HG03521 (cell line): ENCODE results near the gene SLC30A5.
"Not testable (repeated sequence)": the region's sequence is repeated elsewhere in the genome, so short reads cannot be mapped to it uniquely, and the experiment has no call there.

ENCODE experiments used
- ATAC-seq: cut with Tn5 transposase; IDR thresholded peaks from one replicate; pipeline ENCODE4 v1.9.1; 2021; ENCODE audit warnings: mild to moderate bottlenecking, moderate library complexity; ENCODE audit not compliant: unreplicated experiment

The SLC30A5 gene

DNA sequence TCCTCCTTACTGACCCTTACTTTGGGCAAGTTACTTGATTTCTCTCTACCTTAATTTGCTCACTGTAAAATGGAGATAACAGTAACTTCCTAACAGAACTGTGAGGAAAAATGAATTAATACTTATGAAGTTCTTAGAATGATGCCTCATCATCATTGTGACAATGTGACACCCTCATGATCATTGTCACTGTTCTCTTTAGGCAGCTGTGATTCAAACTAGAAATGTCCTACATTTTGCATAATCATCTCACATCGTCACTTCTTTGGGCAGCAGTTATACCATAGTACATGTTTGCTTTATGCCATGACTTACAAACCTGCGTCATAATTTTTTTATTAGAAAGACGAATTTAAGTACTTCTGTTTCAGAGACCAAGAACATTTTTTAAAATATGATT lies 9.7 kb downstream of the SLC30A5 start:
- no peak for ATAC-seq

DNA sequence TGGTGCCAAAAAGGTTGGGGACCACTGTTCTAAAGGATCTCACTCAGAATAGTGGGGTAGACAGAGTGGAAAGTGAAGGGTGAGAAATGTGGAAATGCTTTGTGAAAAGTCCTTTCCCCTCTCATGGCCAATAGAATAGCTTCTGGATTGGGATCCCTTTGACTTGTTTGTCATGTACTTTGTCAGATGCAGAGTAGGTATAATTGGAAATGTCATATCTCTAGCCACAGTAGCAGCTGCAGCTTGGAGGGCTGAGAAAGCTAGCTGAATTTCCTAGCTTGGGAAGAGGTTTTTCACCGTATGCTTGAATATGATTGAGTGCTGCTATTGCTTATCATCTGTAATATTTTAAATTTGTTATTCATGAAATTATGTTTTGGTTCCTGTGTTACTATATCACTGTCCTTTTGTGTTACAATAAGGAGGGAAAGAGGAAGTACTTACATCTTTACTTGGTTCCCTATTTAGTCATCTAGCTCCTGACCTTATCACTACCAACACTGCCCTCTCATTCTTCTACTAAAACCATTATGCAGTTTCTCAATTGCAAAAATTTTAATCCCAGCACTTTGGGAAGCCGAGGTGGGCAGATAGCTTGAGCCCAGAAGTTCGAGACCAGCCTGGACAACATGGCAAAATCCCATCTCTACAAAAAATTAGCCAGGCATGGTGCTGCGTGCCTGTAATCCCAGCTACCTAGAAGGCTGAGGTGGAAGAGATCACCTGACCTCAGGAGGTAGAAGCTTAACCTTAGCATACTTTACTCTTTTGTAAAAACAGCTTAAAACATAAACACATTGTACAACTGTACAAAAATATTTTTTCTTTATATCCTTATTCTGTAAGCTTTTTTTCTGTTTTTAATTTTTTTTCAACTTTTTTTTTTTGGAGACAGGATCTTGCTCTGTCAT lies 12.4 kb downstream of the SLC30A5 start:
- peak; percentile 64 for ATAC-seq

DNA sequence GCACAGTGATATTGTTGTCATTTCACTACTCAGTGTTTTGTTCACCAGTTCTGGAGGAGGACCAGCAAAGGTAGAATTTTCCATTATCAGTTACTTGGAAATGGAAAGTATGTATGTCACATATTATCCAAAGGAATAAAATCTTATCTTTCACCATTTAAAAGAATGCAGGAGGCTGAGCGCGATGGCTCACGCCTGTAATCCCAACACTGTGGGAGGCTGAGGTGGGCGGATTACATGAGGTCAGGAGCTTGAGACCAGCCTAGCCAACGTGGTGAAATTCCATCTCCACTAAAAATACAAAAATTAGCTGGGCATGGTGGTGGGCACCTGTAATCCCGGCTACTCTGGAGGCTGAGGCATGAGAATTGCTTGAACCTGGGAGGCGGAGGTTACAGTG lies 14.6 kb downstream of the SLC30A5 start:
- not testable (repeated sequence) for ATAC-seq

DNA sequence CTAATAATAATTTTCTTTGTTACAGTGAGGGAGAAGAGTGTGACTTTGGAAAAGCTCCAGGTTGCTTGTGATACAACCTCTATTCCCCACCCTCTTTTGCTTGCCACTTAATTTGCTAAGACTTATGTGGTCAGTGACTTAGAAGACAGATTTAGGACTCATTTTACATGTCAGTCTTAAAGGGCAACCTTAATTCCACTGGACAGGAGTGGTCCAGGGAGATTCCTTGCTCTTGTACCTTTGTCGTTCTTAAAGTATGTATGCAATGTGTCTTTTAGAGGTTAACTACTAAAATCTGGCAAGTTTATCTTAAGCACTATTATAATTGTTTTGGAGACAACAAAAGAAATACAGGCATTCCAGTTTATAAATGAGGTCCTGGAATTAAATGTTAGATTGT lies 20.0 kb downstream of the SLC30A5 start:
- ATAC-seq: no peak

DNA sequence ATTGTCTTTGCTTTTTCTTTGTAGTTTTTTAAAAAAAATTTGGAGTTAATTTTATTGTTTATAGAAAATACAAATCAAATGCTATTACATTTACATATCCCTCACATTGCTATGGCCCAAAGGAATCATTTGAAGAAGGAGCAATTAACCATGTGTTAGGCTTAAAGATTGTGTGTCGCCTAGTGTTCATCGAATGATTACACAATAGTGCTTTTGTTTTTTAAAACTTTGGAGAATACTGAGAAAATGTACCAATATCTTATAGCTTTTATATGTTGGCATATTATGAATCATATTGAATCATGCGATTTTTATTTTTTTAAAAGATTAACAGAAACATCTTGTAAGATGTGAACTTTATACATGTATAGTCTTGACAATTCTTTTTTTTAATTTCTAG lies 21.7 kb downstream of the SLC30A5 start:
- no peak for ATAC-seq

DNA sequence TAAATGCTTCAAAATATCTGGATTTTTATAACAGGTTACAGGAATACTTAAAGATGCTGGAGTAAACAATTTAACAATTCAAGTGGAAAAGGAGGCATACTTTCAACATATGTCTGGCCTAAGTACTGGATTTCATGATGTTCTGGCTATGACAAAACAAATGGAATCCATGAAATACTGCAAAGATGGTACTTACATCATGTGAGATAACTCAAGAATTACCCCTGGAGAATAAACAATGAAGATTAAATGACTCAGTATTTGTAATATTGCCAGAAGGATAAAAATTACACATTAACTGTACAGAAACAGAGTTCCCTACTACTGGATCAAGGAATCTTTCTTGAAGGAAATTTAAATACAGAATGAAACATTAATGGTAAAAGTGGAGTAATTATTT lies 35.6 kb downstream of the SLC30A5 start:
- ATAC-seq: no peak

DNA sequence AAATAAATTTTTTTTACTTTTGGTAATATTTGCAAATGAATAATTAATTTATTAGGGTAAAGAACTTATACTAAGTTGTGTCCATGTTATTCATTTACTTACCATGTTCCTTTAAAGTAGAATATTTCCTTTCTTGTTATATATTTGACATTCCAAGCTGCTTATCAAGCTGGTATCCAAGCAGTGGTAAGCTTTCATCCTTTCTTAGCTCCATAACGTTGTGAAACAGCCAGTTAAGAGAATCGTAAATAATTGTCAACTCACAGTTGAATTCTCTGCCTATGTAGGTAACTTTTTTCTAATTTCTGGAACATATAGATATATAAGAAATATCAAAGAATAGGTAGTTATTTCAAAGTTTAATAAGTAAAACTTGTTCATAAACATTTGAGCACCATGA lies 36.4 kb downstream of the SLC30A5 start:
- ATAC-seq: no peak

DNA sequence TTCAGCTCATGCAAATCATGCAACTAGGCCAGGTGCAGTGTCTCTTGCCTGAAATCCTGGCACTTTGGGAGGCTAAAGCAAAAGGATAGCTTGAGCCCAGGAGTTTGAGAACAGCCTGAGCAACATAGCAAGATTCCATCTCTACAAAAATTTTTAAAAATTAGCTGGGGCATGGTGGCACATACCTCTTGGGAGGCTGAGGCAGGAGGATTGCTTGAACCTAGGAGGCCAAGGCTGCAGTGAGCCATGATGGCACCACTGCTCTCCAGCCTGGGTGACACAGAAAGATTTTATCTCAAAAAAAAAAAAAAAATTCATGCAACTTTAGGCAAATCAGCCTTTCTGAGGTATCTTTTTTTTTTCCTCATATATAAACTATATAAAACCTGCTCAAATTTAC lies 37.5 kb downstream of the SLC30A5 start:
- no peak for ATAC-seq

DNA sequence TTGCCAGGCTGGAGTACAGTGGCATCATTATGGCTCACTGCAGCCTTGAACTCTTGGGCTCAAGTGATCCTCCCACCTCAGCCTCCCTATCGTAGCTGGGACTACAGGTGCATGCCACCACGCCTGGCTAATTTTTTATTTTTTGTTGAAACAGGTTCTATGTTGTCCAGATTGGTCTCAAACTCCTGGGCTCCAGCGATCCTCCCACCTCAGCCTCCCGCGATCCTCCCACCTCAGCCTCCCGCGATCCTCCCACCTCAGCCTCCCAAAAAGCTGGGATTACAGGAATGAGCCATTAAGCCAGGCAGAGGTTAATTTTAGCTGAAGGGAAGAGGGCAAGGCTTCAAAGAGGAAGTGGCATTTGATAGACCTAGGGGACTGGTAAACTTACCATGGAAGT lies 40.3 kb downstream of the SLC30A5 start:
- ATAC-seq: no peak

DNA sequence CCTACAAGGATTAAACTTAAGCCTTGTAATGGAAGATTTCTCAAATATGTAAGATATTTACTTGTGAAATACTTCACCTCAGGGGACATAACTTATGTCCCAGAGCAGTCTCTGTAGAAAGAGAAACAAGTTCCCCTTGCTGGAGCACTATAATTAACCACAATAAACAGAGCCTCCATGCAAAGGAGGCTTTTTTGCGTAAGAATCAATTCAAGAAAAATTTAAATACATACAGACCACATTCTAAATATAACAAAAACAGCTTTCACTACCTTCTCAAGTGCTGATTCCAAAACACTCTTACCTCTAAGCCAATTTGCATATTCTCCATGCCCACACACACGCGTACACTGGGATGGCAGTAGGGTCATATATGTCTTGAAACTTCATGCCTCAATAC lies 42.5 kb downstream of the SLC30A5 start:
- ATAC-seq: peak; percentile 86

DNA sequence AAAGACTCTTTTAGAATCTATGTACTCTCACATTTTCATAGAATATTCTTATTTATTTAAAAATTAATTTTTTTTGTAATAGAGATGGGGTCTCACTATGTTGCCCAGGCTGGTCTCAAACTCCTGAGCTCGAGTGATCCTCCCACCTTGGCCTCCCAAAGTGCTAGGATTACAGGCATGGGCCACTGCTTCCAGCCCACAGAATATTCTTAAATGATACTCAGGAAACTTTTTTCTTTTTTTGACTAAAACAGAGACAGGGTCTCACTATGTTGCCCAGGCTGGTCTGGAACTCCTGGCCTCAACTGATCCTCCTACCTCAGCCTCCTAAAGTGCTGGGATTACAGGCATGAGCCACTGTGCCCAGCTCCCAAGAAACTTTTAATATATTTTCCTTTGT lies 43.4 kb downstream of the SLC30A5 start:
- not testable (repeated sequence) for ATAC-seq

DNA sequence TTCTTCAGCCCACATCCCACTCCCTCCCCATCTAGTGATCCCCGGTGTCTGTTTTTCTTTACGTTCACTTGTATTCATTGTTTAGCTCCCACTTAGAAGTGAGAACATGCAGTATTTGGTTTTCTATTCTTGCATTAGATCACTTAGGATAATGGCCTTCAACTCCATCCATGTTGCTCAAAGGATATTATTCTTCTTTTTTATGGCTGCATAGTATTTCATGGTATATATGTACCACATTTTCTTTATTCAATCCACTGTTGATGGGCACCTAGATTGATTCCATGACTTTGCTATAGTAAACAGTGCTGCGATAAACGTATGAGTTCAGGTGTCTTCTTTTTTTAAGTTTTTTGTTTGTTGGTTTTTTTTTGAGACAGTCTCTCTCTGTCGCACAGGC lies 44.0 kb downstream of the SLC30A5 start:
- no peak for ATAC-seq

DNA sequence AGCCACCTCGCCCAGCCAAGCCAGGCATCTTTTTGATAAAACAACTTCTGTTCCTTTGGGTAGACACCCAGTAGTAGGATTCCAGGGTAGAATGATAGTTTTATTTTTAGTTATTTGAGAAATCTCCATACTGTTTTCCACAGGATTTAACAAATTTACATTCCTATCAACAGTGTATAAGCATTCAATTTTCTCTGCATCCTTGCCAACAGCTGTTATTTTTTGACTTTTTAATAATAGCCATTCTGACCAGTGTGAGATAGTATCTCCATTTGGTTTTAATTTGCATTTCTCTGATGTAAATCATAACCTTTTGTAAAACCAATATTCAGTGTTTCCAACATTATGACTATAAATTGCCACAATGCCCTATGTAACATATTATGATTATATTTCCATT lies 45.0 kb downstream of the SLC30A5 start:
- ATAC-seq: no peak

DNA sequence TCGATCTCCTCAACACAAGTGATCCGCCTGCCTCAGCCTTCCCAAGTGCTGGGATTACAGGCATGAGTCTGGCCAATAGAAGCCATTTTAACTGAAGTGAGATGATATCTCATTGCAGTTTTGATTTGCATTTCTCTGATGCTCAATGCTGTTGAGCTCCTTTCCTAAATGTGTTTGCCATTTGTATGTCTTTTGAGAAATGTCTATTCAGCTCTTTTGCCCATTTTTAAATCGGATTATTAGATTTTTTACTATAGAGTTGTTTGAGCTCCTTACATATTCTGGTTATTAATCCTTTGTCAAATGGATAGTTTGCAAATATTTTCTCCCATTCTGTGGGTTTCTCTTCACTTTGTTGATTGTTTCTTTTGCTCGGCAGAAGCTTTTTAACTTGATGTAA lies 46.4 kb downstream of the SLC30A5 start:
- not testable (repeated sequence) for ATAC-seq

DNA sequence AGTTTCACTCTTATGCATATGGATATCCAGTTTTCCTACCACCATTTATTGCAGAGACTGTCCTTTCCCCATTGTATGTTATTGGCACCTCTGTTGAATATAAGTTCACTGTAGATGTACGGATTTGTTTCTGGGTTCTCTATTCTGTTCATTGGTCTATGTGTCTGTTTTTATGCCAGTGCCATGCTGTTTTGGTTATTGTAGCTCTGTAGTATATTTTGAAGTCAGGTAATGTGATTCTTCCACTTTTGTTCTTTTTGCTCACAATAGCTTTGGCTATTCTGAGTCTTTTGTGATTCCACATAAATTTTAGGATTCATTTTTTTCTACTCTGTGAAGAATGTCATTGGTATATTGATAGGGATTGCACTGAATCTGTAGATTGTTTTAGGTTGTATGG lies 47.0 kb downstream of the SLC30A5 start:
- ATAC-seq: no peak

DNA sequence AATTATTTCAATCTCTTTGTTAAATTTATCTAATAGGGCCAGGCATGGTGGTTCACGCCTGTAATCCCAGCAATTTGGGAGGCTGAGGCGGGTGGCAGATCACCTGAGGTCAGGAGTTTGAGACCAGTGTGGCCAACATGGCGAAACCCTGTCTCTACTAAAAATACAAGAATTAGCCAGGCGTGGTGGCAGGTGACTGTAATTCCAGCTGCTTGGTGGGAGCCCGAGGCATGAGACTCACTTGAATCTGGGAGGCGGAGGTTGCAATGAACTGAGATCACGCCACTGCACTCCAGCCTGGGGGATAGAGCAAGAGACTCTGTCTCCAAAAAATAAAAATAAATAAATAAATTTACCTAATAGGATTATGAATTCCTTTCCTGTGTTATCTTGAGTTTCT lies 54.8 kb downstream of the SLC30A5 start:
- not testable (repeated sequence) for ATAC-seq

DNA sequence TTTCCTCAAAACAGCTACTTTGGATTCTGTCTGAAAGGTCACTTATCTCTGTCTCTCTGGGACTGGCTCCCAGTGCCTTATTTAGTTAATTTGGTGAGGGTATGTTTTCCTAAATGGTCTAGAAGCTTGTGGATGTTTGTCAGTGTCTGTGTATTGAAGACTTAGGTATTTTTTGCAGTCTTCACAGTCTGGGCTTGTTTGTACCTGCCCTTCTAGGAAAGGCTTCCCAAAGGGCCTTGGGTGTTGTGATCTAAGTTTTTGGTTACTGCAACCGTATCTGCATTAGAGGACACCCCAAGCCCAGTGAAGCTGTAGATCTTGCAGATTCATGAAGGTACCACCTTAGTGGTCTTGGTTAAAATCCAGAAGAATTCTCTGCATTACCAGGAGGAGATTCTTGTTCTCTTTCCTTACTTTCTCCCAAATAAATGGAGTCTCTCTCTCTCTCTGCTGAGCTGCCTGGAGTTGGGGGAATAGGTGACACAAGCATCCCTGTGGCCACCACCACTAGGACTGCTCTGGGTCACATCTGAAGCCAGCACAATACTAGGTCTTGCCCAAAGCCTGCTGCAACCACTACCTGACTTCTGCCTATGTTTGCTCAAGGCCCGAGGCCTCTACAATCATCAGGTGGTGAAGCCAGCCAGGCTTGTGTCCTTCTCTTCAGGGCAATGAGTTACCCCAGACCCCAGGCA lies 55.3 kb downstream of the SLC30A5 start:
- no peak for ATAC-seq

DNA sequence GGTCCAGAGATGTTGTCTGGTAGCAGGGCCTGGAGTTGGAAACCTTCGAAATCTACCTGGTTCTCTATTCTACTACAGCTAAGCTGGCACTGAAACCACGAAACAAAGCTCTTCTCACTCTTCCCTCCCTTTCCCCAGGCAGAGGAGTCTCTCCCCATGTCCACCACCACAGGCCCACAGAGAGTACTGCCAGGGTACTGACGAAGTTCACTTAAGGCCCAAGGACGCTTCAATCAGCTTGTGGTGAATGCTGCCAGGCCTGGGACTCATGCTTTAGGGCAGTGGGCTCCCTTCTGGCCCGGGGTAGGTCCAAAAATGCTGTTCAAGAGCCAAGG lies 55.8 kb downstream of the SLC30A5 start:
- ATAC-seq: no peak

DNA sequence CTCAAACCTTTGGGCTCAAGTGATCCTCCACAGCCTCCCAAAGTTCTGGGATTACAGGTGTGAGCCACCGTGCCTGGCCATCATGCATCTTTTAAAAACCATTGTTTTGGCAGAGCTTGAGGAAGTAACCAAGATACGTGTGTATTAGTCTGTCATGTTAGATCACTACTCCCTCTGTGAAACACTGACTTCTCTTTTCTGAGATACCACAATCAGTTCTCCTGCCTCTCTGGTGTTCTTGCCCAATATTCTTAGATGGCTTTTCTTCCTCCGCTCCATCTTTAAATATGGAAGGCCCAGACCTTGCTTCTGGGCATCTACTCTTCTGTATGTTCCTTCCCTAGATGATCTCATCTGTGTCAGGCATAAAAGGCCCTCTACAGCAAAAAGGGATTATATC lies 58.9 kb downstream of the SLC30A5 start:
- no peak for ATAC-seq

DNA sequence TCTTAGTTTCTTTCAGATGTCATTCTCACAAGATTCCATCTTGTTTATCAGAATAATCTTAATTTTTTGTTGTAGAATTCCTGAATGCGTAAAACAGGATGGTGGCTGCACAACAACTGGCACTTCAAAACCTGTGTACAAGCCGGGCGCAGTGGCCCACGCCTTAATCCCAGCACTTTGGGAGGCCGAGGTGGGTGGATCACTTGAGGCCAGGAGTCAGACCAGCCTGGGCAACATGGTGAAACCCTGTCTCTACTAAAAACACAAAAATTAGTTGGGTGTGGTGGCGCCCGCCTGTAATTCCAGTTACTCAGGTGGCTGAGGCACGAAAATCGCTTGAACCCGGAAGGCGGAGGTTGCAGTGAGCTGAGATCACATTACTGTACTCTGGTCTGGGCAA lies 62.6 kb downstream of the SLC30A5 start:
- ATAC-seq: no peak

DNA sequence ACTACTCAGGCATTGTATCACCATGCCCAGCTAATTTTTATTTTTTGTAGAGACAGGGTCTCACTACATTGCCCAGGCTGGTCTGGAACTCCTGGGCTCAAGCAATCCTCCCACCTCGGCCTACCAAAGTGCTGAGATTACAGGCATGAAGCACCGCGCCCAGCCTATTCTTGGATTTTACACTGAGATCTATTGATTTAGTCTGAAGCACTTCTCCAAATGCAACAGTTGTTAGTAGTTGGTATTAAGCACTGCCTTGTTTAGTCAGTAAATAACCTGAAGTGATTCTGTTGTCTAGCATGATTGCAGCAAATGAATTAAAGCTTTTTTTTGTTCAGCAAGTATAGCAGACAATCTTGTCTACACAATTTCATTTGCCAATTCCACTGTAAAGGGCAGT lies 64.2 kb downstream of the SLC30A5 start:
- no peak for ATAC-seq

DNA sequence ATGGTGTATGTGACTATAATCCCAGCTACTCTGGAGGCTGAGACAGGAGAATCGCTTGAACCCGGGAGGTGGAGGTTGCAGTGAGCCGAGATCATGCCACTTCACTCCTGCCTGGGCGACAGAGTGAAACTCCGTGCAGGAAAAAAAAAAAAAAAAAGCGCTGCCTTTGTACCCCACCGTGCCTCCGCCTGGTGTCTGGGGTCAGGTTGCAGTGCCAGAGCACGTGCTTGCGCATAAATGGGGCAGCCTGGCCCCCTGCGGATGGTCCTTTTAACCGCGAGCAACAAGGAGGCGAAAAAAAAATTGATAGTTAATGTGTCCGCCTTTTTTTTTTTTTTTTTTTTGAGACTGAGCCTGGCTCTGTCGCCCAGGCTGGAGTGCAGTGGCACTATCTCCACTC lies 66.8 kb downstream of the SLC30A5 start:
- ATAC-seq: no peak
